Gastrocnemius medialis (tissue), 4 donors: ENCODE data around the gene FRS3.

Experiments
- POLR2A ChIP-seq, 2 donors: fragments of 450-650 bp; IDR thresholded peaks; one replicate each; pipeline ENCODE4 v1.6.1; 2017; ENCODE audit warnings: antibody characterized with exemption in 2 of 2, mild to moderate bottlenecking in 2 of 2, moderate library complexity in 2 of 2
- TF ChIP-seq, protein P1 (sequence below), 5 experiments: fragments of 450-650 bp in 3 of 5; fragments of 200-600 bp in 2 of 5; sonication (generic) in 2 of 5; IDR thresholded peaks in 4 of 5; conservative IDR thresholded peaks in 1 of 5; 1 replicate in 4 of 5; 2 replicates in 1 of 5; pipeline ENCODE4 v1.5.1; 2016 to 2019; ENCODE audit warnings: antibody characterized with exemption in 5 of 5, mild to moderate bottlenecking in 3 of 5, moderate library complexity in 3 of 5

DNA sequence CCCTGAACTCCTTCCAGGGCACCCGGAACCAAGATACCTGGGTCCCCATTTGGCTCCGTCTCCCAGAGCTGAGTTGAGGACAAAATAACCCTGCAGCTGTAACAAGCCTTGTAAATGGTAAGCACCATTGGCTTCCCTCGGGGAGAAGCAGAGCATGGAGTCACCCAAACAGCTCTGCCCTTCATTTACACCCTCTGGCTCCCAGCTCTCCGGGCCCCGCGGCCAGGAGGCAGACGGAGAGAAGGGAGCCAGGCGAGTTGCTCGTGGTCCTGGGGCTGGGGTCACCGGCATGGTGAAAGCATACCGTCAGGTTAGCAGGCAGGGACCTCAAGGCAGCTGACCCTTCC is 46.4 kb downstream of the FRS3 start:
- no peak for TF ChIP-seq POLR2A (IDR thresholded peaks at IDR 0.05)
- TF ChIP-seq, protein P1, sequence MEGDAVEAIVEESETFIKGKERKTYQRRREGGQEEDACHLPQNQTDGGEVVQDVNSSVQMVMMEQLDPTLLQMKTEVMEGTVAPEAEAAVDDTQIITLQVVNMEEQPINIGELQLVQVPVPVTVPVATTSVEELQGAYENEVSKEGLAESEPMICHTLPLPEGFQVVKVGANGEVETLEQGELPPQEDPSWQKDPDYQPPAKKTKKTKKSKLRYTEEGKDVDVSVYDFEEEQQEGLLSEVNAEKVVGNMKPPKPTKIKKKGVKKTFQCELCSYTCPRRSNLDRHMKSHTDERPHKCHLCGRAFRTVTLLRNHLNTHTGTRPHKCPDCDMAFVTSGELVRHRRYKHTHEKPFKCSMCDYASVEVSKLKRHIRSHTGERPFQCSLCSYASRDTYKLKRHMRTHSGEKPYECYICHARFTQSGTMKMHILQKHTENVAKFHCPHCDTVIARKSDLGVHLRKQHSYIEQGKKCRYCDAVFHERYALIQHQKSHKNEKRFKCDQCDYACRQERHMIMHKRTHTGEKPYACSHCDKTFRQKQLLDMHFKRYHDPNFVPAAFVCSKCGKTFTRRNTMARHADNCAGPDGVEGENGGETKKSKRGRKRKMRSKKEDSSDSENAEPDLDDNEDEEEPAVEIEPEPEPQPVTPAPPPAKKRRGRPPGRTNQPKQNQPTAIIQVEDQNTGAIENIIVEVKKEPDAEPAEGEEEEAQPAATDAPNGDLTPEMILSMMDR (IDR thresholded peaks at IDR 0.05 in 4 of 5, conservative IDR thresholded peaks at IDR 0.05 in 1 of 5), result no peak
